GM19395 (cell line): ENCODE results near the gene GHR.
"Not testable (repeated sequence)": the region's sequence is repeated elsewhere in the genome, so short reads cannot be mapped to it uniquely, and the experiment has no call there.

ENCODE experiments used
- ATAC-seq: cut with Tn5 transposase; IDR thresholded peaks from one replicate; pipeline ENCODE4 v1.9.1; 2021; ENCODE audit warnings: mild to moderate bottlenecking, moderate library complexity; ENCODE audit not compliant: unreplicated experiment

The GHR gene

GRCh38 chr5:42680046-42680445, 256.8 kb downstream of the GHR start:
- ATAC-seq = no peak

- ATAC-seq = not testable (repeated sequence)
These were observed 261.8 kb downstream of the GHR start for GRCh38 chr5:42685078-42685477.

- ATAC-seq = no peak
These were observed 266.2 kb downstream of the GHR start for GRCh38 chr5:42689391-42689790.

- ATAC-seq = no peak
These were observed 268.2 kb downstream of the GHR start for GRCh38 chr5:42691413-42691937.

DNA sequence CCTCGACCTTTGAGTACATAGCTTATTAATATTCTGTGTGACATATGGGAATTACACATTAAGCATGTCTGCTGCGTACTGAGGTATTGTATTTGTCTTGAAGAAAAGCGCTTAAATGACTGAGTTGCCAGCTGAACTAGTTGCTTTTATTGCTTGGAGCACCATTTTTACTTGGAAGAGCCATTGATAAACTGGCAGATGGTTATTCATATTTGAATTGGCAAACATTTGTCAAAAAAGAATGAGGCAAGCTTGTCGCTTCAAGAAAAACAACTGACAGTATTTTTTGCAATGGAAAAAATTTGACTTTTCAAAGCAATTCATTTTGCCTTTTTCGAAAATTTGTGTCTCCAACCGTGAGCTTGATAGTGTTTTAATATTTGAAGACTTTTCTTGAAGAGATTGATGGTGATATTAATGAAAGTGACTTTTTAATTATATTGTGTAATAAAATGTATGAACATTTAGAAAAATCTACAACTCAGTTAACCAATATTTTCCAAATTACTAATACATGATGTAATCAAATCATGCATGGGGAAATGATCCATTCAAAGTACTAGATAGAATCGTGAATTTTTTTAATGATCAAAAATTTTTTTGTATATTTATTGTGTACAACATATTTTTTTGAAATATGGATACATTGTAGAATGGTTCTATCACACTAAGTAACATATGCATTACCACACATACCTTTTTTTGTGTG, 278.3 kb downstream of the GHR start:
- ATAC-seq = no peak

GRCh38 chr5:42703238-42703637, 280.0 kb downstream of the GHR start:
- ATAC-seq = no peak

DNA sequence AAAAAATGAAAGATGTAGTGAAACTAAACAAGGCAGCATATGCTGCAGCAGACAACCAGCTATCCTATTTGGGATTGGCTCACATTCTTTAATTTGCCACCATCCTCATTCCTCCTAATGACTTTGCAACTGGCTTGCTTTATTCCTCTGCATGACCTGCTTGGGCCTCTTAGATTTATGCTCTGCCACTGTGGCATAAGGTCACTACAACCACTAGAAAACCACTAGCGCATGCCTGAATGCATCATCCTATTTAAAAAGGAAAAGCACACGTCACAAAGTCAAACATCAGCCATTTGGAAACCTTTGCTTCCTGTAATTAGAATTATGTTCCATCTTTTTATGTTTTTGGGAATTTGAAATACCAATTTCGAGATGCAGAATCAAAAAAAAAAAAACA, 292.5 kb downstream of the GHR start:
- ATAC-seq = no peak

- peak; percentile 91 for ATAC-seq
These were observed 295.4 kb downstream of the GHR start for GRCh38 chr5:42718591-42718990.

DNA sequence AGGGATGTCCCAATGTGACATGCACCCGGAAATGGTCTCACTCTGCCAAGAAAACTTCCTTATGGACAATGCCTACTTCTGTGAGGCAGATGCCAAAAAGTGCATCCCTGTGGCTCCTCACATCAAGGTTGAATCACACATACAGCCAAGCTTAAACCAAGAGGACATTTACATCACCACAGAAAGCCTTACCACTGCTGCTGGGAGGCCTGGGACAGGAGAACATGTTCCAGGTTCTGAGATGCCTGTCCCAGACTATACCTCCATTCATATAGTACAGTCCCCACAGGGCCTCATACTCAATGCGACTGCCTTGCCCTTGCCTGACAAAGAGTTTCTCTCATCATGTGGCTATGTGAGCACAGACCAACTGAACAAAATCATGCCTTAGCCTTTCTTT, 295.8 kb downstream of the GHR start:
- peak; percentile 9 for ATAC-seq

- no peak for ATAC-seq
These were observed 297.0 kb downstream of the GHR start for GRCh38 chr5:42720251-42720650.

GRCh38 chr5:42721484-42721883, 298.2 kb downstream of the GHR start:
- no peak for ATAC-seq

GRCh38 chr5:42734531-42735058, 311.4 kb downstream of the GHR start:
- not testable (repeated sequence) for ATAC-seq

GRCh38 chr5:42740920-42741319, 317.7 kb downstream of the GHR start:
- no peak for ATAC-seq

- no peak for ATAC-seq
These were observed 322.2 kb downstream of the GHR start for GRCh38 chr5:42745426-42745825.

DNA sequence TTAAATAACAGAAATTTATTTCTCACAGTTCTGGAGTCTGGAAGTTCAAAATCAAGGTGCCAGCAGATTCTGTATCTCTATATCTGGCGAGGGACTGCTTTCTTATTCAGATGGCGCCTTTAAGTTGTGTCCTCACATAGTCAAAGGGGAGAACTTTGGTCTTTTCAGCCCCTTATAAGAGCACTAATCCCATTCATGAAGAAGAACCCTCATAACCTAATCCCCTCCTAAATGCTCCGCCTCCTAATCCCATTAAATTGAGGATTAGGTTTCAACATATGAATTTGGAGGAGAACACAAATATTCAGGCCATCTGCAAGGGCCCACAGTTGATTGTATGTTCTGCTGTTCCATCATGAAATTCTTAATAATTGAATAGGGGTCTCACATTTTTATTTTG, 322.6 kb downstream of the GHR start:
- no peak for ATAC-seq

GRCh38 chr5:42749020-42749419, 325.8 kb downstream of the GHR start:
- ATAC-seq = no peak

- ATAC-seq = no peak
These were observed 327.3 kb downstream of the GHR start for GRCh38 chr5:42750507-42750906.

- no peak for ATAC-seq
These were observed 327.8 kb downstream of the GHR start for GRCh38 chr5:42751044-42751443.

- no peak for ATAC-seq
These were observed 329.9 kb downstream of the GHR start for GRCh38 chr5:42753099-42753498.

DNA sequence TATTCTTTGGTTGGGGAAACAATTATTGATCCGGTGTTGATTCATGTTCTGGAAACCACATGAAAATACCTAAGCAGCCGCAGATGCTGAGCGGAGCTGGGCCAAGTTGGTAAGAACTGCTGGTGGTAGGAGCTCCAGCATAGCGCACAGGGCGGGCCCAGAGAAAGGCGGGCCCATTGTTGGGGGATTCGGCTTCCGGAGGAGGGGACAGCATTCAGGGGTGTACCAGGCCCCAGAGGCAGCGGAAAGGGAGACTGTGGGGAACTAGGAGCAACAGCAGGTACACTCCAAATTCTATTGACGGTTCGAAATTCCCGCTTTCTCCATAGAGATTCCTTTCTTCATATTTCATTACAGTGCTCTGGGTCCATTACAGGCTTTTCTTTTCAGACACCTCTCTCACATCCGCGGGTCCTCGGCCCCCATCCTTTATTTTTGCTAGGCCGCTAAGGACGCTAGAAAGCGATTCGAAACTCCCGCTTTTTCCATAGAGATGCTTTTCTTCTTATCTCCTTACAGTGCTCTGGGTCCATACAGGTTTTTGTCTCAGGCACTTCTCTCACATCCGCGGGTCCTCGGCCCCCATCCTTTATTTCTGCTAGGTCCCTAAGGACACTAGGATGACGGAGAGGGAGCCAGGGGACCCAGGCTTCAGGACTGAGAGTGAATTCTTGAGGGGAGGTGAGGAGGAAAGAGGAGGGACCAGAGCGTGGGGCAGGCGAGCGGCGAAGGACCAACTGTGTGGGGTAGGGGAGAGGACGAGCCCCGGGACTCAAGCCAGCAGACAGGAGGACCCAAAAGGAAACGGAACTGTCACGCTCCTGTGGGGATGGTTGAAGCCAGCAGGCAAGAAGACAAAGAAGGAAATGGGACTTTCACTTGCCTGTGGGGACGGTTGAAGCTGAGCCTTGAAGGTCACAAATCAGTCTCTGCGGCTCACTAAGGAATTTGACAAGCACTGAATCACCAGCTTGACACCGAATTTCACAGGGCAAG, 333.7 kb downstream of the GHR start, which contains the start of gene CCDC152:
Gene CCDC152, plus strand, starts transcription at position 213 of the 996 bp plus-strand sequence. CDS start 2,304 bp downstream, outside the sequence.
- ATAC-seq = peak; percentile 85

DNA sequence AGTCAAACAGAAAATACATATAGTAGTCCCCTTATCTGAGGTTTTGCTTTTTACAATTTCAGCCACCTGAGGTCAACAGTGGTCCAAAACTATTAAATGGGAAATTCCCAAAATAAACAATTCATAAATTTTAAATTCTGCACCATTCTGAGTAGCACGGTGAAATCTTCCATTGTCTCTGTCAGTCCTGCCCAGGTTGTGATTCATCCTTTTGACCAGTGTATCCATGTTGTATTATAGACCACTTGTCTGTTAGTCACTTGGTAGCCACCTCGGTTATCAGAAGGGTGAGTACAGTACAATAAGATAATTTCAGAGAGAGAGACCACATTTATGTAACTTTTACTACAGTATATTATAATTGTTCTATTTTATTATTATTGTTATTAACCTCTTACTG, 336.2 kb downstream of the GHR start:
- ATAC-seq = no peak
